OCI-LY3 (cell line): ENCODE data around the gene PDLIM4.

Experiments
- EZH2phosphoT487 ChIP-seq: fragments of 200-600 bp; shearing (Covaris generic); IDR thresholded peaks from 2 replicates; pipeline ENCODE4 v1.6.1; 2018; ENCODE audit warnings: antibody characterized with exemption, mixed run types, low read depth
- TF ChIP-seq, protein P1 (sequence below): fragments of 200-600, 300-600 bp; sonication (generic); IDR thresholded peaks from 2 replicates; pipeline ENCODE4 v1.5.1; 2014; ENCODE audit warnings: antibody characterized with exemption, low read length, low read depth

DNA sequence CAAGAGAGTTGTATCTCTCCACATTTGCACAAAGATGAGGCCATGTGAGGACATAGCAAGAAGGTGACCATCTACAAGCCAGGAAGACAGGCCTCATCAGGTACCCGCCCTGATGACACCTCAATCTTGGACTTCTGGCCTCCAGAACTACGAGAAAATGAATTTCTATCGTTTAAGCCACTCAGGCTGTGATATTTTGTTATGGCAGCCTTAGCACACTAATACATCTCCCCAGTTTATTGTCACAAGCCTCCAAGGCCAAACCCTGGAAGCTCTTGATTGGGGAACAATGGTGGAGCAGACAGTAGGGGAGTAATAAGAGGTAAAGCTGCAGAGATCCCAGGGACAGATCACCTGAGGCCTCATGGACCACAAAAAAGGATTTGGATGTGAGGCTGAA is 22.2 kb upstream of the PDLIM4 start:
- TF ChIP-seq, protein P1, sequence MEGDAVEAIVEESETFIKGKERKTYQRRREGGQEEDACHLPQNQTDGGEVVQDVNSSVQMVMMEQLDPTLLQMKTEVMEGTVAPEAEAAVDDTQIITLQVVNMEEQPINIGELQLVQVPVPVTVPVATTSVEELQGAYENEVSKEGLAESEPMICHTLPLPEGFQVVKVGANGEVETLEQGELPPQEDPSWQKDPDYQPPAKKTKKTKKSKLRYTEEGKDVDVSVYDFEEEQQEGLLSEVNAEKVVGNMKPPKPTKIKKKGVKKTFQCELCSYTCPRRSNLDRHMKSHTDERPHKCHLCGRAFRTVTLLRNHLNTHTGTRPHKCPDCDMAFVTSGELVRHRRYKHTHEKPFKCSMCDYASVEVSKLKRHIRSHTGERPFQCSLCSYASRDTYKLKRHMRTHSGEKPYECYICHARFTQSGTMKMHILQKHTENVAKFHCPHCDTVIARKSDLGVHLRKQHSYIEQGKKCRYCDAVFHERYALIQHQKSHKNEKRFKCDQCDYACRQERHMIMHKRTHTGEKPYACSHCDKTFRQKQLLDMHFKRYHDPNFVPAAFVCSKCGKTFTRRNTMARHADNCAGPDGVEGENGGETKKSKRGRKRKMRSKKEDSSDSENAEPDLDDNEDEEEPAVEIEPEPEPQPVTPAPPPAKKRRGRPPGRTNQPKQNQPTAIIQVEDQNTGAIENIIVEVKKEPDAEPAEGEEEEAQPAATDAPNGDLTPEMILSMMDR = no peak
- no peak for TF ChIP-seq EZH2phosphoT487
